WERI-Rb-1 (cell line): ENCODE results near the gene PAPPA.

ENCODE experiments used
- DNase-seq: peaks from one replicate; pipeline ENCODE4 v3.0.0-alpha.2; 2020
- H3K27ac ChIP-seq: fragments of 250-450 bp; sonication (Bioruptor Pico); 2 replicates; pipeline ENCODE4 v1.5.1; 2020; ENCODE audit warnings: mild to moderate bottlenecking, moderate library complexity
- H3K27me3 ChIP-seq: fragments of 250-450 bp; sonication (Bioruptor Pico); 2 replicates; pipeline ENCODE4 v1.5.1; 2021; ENCODE audit warnings: mild to moderate bottlenecking, low read depth, moderate library complexity; ENCODE audit not compliant: insufficient read depth, severe bottlenecking
- H3K36me3 ChIP-seq: fragments of 250-450 bp; sonication (Bioruptor Pico); 2 replicates; pipeline ENCODE4 v1.5.1; 2020; ENCODE audit warnings: mild to moderate bottlenecking, moderate library complexity
- H3K4me3 ChIP-seq: 2 replicates; pipeline ENCODE4 v1.5.1; 2011; ENCODE audit warnings: low read depth, mild to moderate bottlenecking, control low read depth, low read length
- H3K9me3 ChIP-seq: fragments of 250-450 bp; sonication (Bioruptor Pico); 2 replicates; pipeline ENCODE4 v1.5.1; 2021; ENCODE audit warnings: mild to moderate bottlenecking, moderate library complexity; ENCODE audit not compliant: severe bottlenecking
- TF ChIP-seq, protein P1 (sequence below): IDR thresholded peaks from 2 replicates; pipeline ENCODE4 v1.5.1; 2011; ENCODE audit warnings: low read depth, mild to moderate bottlenecking, control low read depth, inconsistent platforms, low read length

The PAPPA gene

DNA sequence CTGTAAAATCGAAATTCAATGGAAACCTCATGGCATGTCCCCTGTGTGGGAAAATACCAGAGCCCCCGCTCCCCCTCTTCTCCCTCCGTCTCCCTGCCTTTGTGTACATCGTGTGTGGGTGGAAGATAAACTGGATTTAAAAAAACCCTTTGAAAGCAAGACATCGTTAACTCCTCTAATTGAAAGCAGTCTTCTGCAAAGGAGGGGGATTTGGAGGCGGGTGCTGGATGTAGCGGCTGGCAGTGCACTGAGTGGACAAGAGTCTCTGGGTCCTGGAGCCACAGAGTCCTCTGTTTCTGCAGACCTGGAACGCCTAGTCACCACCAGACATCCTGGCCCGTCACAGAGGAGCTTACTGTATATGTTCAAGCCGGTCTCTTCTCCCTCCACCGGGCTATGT is 169.4 kb downstream of the PAPPA start:
- H3K9me3 ChIP-seq, result no peaks in the 10 kb centered on the region
- peaks cover 6% of the 10 kb centered on the region for H3K27me3 ChIP-seq
- no peaks in the 10 kb centered on the region for H3K36me3 ChIP-seq
- DNase-seq, result no peak
- no peak overlapping the region for H3K27ac ChIP-seq
- no peak overlapping the region for H3K4me3 ChIP-seq
- TF ChIP-seq, protein P1, sequence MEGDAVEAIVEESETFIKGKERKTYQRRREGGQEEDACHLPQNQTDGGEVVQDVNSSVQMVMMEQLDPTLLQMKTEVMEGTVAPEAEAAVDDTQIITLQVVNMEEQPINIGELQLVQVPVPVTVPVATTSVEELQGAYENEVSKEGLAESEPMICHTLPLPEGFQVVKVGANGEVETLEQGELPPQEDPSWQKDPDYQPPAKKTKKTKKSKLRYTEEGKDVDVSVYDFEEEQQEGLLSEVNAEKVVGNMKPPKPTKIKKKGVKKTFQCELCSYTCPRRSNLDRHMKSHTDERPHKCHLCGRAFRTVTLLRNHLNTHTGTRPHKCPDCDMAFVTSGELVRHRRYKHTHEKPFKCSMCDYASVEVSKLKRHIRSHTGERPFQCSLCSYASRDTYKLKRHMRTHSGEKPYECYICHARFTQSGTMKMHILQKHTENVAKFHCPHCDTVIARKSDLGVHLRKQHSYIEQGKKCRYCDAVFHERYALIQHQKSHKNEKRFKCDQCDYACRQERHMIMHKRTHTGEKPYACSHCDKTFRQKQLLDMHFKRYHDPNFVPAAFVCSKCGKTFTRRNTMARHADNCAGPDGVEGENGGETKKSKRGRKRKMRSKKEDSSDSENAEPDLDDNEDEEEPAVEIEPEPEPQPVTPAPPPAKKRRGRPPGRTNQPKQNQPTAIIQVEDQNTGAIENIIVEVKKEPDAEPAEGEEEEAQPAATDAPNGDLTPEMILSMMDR, result no peak

DNA sequence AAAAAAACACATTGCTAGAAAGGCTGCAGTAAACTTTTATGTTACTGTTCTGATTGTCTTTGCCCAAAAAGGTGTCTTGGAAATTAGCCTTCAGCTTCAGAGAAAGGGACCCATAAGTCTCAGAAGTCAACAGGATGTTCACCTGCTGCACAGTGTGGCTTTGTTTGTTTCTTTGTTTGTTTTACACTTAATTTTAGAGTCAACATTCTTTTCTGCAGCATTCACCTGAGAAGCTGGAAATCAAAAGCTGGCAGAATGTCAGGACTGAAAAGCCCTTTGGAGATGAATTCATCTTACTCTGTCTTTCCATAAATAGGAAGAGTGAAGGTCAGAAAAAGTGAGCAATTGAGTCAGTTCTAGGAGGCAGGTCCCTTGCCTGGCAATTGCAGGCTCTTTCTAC is 170.0 kb downstream of the PAPPA start:
- peaks cover 6% of the 10 kb centered on the region for H3K27me3 ChIP-seq
- no peaks in the 10 kb centered on the region for H3K36me3 ChIP-seq
- TF ChIP-seq, protein P1, result no peak
- no peak overlapping the region for H3K27ac ChIP-seq
- DNase-seq, result no peak
- no peaks in the 10 kb centered on the region for H3K9me3 ChIP-seq
- no peak overlapping the region for H3K4me3 ChIP-seq

DNA sequence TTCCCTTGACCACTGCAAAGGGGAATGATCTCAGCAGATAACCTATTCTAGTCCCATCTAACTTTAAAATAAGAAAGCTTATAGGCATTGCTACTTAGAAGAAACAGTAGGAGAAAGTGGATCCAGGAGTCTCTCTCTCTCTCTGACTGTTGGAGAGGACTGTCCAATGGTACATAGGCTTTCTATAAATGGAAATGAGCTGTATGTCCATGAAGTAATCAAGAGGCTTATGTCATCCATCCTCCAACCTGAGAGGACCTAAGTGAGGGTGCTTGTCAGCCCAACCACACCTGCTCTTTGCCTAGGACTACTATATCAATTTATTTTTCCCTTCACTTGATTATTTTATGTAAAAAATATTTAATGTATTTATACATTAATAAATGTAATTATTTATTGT is 172.3 kb downstream of the PAPPA start:
- no peaks in the 10 kb centered on the region for H3K27me3 ChIP-seq
- no peak for DNase-seq
- no peaks in the 10 kb centered on the region for H3K9me3 ChIP-seq

DNA sequence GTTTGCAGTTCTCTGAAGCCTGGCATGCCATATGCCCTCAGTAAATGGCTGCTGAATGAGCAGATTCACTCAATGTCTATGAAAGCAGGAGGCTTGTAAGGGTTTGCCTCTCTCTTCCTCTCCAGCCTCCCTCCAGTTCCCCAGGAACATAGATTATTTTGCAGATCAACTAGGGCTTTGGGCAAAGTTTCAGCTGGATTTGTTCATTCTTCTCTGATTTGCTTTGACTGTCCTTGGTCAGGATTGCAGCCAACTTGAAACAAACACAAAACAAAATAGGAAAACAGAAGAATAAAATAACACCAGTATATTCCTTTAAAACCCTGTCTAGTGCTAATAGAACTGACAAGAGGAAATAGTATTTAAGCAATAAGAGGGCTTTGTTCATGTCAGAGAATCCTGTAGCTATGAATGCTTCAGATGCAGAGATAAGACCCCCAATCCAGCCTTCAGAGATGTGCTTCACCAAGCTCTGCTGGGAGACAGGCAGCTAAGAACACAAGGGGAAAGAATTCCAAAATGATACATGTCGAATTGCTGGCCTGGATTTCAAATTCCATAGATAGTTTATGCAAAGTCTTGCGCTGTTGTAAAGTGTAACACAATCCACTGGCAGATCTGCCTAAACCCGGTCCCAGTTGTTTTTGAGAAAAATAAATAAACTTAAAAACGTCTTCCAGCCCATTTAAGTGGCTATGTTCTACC is 174.3 kb downstream of the PAPPA start:
- Histone ChIP-seq H3K27ac (no peak overlapping the region), H3K9me3 (no peaks in the 10 kb centered on the region), H3K4me3 (no peak overlapping the region), H3K36me3 (no peaks in the 10 kb centered on the region), H3K27me3 (no peaks in the 10 kb centered on the region)
- TF ChIP-seq, protein P1, result no peak
- no peak for DNase-seq

More for the DNA sequence above, 172.3 kb downstream of the PAPPA start:
- TF ChIP-seq, protein P1, result no peak
- H3K27ac ChIP-seq, result no peak overlapping the region
- no peak overlapping the region for H3K4me3 ChIP-seq
- H3K36me3 ChIP-seq, result no peaks in the 10 kb centered on the region

DNA sequence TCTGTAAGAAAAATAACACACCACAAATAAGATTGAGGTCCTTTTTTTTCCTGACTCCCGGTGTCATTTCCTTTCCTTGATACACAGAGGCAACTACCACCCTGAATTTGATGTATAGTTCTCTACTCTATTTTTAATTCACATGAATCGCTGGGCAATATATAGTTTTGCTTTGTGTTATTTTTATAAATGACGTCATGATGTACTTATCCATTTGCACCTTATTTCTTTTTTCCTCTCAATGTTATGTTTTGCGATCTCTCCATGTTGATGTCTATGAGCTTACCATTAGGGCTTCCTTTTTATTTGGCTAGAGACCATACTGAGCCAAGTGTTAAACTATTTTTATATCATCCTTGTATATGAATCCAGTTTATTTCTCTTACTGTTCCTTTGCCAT is 175.9 kb downstream of the PAPPA start:
- Histone ChIP-seq H3K4me3 (no peak overlapping the region), H3K27ac (no peak overlapping the region), H3K36me3 (no peaks in the 10 kb centered on the region), H3K27me3 (no peaks in the 10 kb centered on the region), H3K9me3 (no peaks in the 10 kb centered on the region)
- TF ChIP-seq, protein P1, result no peak
- DNase-seq, result no peak

DNA sequence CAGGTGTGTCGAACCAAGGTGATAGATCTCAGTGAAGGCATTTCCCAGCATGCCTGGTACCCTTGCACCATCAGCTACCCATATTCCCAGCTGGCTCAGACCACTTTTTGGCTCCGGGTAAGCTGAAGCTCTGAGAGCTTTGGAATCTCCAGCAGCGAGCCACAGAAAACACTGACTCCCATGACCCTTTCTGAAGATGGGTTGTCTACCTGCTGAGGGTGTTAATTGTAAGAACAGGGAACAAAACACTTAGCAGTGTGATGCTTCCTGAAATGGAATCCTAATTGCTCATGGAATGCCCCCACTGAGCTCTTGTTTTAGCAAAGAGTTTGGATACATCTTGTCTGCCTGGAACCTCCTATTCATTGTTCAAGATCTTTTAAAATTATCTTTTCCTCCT is 177.7 kb downstream of the PAPPA start:
- TF ChIP-seq, protein P1, result no peak
- no peaks in the 10 kb centered on the region for H3K27me3 ChIP-seq

More for the DNA sequence above, 177.7 kb downstream of the PAPPA start:
- H3K9me3 ChIP-seq, result no peaks in the 10 kb centered on the region
- DNase-seq, result no peak
- no peak overlapping the region for H3K27ac ChIP-seq
- H3K36me3 ChIP-seq, result no peaks in the 10 kb centered on the region
- no peak overlapping the region for H3K4me3 ChIP-seq
